ENCODE data around the gene FSCB.
"Not testable (repeated sequence)": the region's sequence is repeated elsewhere in the genome, so short reads cannot be mapped to it uniquely, and the experiment has no call there.

FSCB gene

GRCh38 chr14:44507183-44507582 lies at the start of gene FSCB:
Gene FSCB (minus strand): TSS chr14:44507283. CDS start chr14:44506987, 296 bp downstream.
- no peaks in the 10 kb centered on the region for H3K9me3 ChIP-seq (ENCODE audit: control insufficient read depth in 2 of 2, low read length in 2 of 2)
- H3K27ac ChIP-seq (ENCODE audit: low read length): no peak within 1 kb of the TSS
- H3K4me3 ChIP-seq (ENCODE audit: low read length in 2 of 2): no peak within 1 kb of the TSS
- H3K9ac ChIP-seq (ENCODE audit: low read length in 2 of 2): no peak within 1 kb of the TSS
- no peaks in the 10 kb centered on the region for H3K27me3 ChIP-seq (ENCODE audit: control insufficient read depth in 1 of 2, insufficient read depth in 2 of 2, low read length in 2 of 2)
- no peaks in the 10 kb centered on the region for H3K4me1 ChIP-seq (ENCODE audit: control insufficient read depth, insufficient read depth, low read length)
- no peaks in the 10 kb centered on the region for H3K36me3 ChIP-seq (ENCODE audit: control insufficient read depth in 2 of 2, insufficient read depth in 2 of 2, low read length in 2 of 2)

GRCh38 chr14:44531658-44532057 lies 24.6 kb upstream of the FSCB start:
- H3K4me3 ChIP-seq (ENCODE audit: low read length in 2 of 2): no peak overlapping the region
- no peak overlapping the region for H3K9ac ChIP-seq (ENCODE audit: low read length in 2 of 2)
- H3K4me1 ChIP-seq (ENCODE audit: control insufficient read depth, insufficient read depth, low read length): no peaks in the 10 kb centered on the region
- no peaks in the 10 kb centered on the region for H3K9me3 ChIP-seq (ENCODE audit: control insufficient read depth in 2 of 2, low read length in 2 of 2)
- H3K36me3 ChIP-seq (ENCODE audit: control insufficient read depth in 2 of 2, insufficient read depth in 2 of 2, low read length in 2 of 2): no peaks in the 10 kb centered on the region
- H3K27me3 ChIP-seq (ENCODE audit: control insufficient read depth in 1 of 2, insufficient read depth in 2 of 2, low read length in 2 of 2): no peaks in the 10 kb centered on the region
- no peak overlapping the region for H3K27ac ChIP-seq (ENCODE audit: low read length)

- no peak overlapping the region for H3K4me3 ChIP-seq (ENCODE audit: low read length in 2 of 2)
- no peaks in the 10 kb centered on the region for H3K27me3 ChIP-seq (ENCODE audit: control insufficient read depth in 1 of 2, insufficient read depth in 2 of 2, low read length in 2 of 2)
- no peak overlapping the region for H3K9ac ChIP-seq (ENCODE audit: low read length in 2 of 2)
- no peak overlapping the region for H3K27ac ChIP-seq (ENCODE audit: low read length)
- H3K9me3 ChIP-seq (ENCODE audit: control insufficient read depth in 2 of 2, low read length in 2 of 2): no peaks in the 10 kb centered on the region
- H3K4me1 ChIP-seq (ENCODE audit: control insufficient read depth, insufficient read depth, low read length): no peaks in the 10 kb centered on the region
- H3K36me3 ChIP-seq (ENCODE audit: control insufficient read depth in 2 of 2, insufficient read depth in 2 of 2, low read length in 2 of 2): no peaks in the 10 kb centered on the region
Measured at GRCh38 chr14:44530475-44530874, 23.4 kb upstream of the FSCB start.

- Histone ChIP-seq H3K4me1 (ENCODE audit: control insufficient read depth, insufficient read depth, low read length) (no peaks in the 10 kb centered on the region), H3K36me3 (ENCODE audit: control insufficient read depth in 2 of 2, insufficient read depth in 2 of 2, low read length in 2 of 2) (no peaks in the 10 kb centered on the region), H3K27me3 (ENCODE audit: control insufficient read depth in 1 of 2, insufficient read depth in 2 of 2, low read length in 2 of 2) (no peaks in the 10 kb centered on the region), H3K9me3 (ENCODE audit: control insufficient read depth in 2 of 2, low read length in 2 of 2) (no peaks in the 10 kb centered on the region), H3K9ac (ENCODE audit: low read length in 2 of 2) (no peak overlapping the region), H3K4me3 (ENCODE audit: low read length in 2 of 2) (no peak overlapping the region), H3K27ac (ENCODE audit: low read length) (no peak overlapping the region)
Measured at GRCh38 chr14:44529026-44529425, 21.9 kb upstream of the FSCB start.

GRCh38 chr14:44528180-44528579 lies 21.1 kb upstream of the FSCB start:
- H3K36me3 ChIP-seq (ENCODE audit: control insufficient read depth in 2 of 2, insufficient read depth in 2 of 2, low read length in 2 of 2): no peaks in the 10 kb centered on the region
- no peak overlapping the region for H3K9ac ChIP-seq (ENCODE audit: low read length in 2 of 2)
- H3K4me3 ChIP-seq (ENCODE audit: low read length in 2 of 2): no peak overlapping the region
- no peaks in the 10 kb centered on the region for H3K27me3 ChIP-seq (ENCODE audit: control insufficient read depth in 1 of 2, insufficient read depth in 2 of 2, low read length in 2 of 2)
- H3K9me3 ChIP-seq (ENCODE audit: control insufficient read depth in 2 of 2, low read length in 2 of 2): no peaks in the 10 kb centered on the region
- H3K27ac ChIP-seq (ENCODE audit: low read length): no peak overlapping the region
- no peaks in the 10 kb centered on the region for H3K4me1 ChIP-seq (ENCODE audit: control insufficient read depth, insufficient read depth, low read length)

GRCh38 chr14:44525237-44525636 lies 18.2 kb upstream of the FSCB start:
- Histone ChIP-seq H3K36me3 (ENCODE audit: control insufficient read depth in 2 of 2, insufficient read depth in 2 of 2, low read length in 2 of 2) (no peaks in the 10 kb centered on the region), H3K27me3 (ENCODE audit: control insufficient read depth in 1 of 2, insufficient read depth in 2 of 2, low read length in 2 of 2) (no peaks in the 10 kb centered on the region)

GRCh38 chr14:44515668-44516067 lies 8.6 kb upstream of the FSCB start:
- not testable (repeated sequence) for H3K9me3 ChIP-seq (ENCODE audit: control insufficient read depth in 2 of 2, low read length in 2 of 2); H3K36me3 ChIP-seq (ENCODE audit: control insufficient read depth in 2 of 2, insufficient read depth in 2 of 2, low read length in 2 of 2); H3K4me3 ChIP-seq (ENCODE audit: low read length in 2 of 2); H3K27ac ChIP-seq (ENCODE audit: low read length); H3K9ac ChIP-seq (ENCODE audit: low read length in 2 of 2); H3K4me1 ChIP-seq (ENCODE audit: control insufficient read depth, insufficient read depth, low read length); H3K27me3 ChIP-seq (ENCODE audit: control insufficient read depth in 1 of 2, insufficient read depth in 2 of 2, low read length in 2 of 2)

More at GRCh38 chr14:44525237-44525636, 18.2 kb upstream of the FSCB start:
- H3K27ac ChIP-seq (ENCODE audit: low read length): no peak overlapping the region
- no peak overlapping the region for H3K4me3 ChIP-seq (ENCODE audit: low read length in 2 of 2)
- H3K4me1 ChIP-seq (ENCODE audit: control insufficient read depth, insufficient read depth, low read length): no peaks in the 10 kb centered on the region
- H3K9me3 ChIP-seq (ENCODE audit: control insufficient read depth in 2 of 2, low read length in 2 of 2): no peaks in the 10 kb centered on the region
- H3K9ac ChIP-seq (ENCODE audit: low read length in 2 of 2): no peak overlapping the region

- H3K36me3 ChIP-seq (ENCODE audit: control insufficient read depth in 2 of 2, insufficient read depth in 2 of 2, low read length in 2 of 2): no peaks in the 10 kb centered on the region
Measured at GRCh38 chr14:44508834-44509233, 1.8 kb upstream of the FSCB start.

GRCh38 chr14:44505588-44505987 lies 1.5 kb downstream of the FSCB start:
- no peaks in the 10 kb centered on the region for H3K9me3 ChIP-seq (ENCODE audit: control insufficient read depth in 2 of 2, low read length in 2 of 2)
- no peaks in the 10 kb centered on the region for H3K27me3 ChIP-seq (ENCODE audit: control insufficient read depth in 1 of 2, insufficient read depth in 2 of 2, low read length in 2 of 2)
- no peak overlapping the region for H3K27ac ChIP-seq (ENCODE audit: low read length)
- no peaks in the 10 kb centered on the region for H3K36me3 ChIP-seq (ENCODE audit: control insufficient read depth in 2 of 2, insufficient read depth in 2 of 2, low read length in 2 of 2)
- H3K4me3 ChIP-seq (ENCODE audit: low read length in 2 of 2): no peak overlapping the region
- no peaks in the 10 kb centered on the region for H3K4me1 ChIP-seq (ENCODE audit: control insufficient read depth, insufficient read depth, low read length)
- no peak overlapping the region for H3K9ac ChIP-seq (ENCODE audit: low read length in 2 of 2)

More at GRCh38 chr14:44508834-44509233, 1.8 kb upstream of the FSCB start:
- Histone ChIP-seq H3K27me3 (ENCODE audit: control insufficient read depth in 1 of 2, insufficient read depth in 2 of 2, low read length in 2 of 2) (no peaks in the 10 kb centered on the region), H3K9me3 (ENCODE audit: control insufficient read depth in 2 of 2, low read length in 2 of 2) (no peaks in the 10 kb centered on the region), H3K4me3 (ENCODE audit: low read length in 2 of 2) (no peak overlapping the region), H3K27ac (ENCODE audit: low read length) (no peak overlapping the region), H3K9ac (ENCODE audit: low read length in 2 of 2) (no peak overlapping the region), H3K4me1 (ENCODE audit: control insufficient read depth, insufficient read depth, low read length) (no peaks in the 10 kb centered on the region)

GRCh38 chr14:44497148-44497547 lies 9.9 kb downstream of the FSCB start:
- Histone ChIP-seq H3K36me3 (ENCODE audit: control insufficient read depth in 2 of 2, insufficient read depth in 2 of 2, low read length in 2 of 2) (no peaks in the 10 kb centered on the region), H3K27ac (ENCODE audit: low read length) (no peak overlapping the region), H3K4me1 (ENCODE audit: control insufficient read depth, insufficient read depth, low read length) (no peaks in the 10 kb centered on the region), H3K4me3 (ENCODE audit: low read length in 2 of 2) (no peak overlapping the region), H3K9me3 (ENCODE audit: control insufficient read depth in 2 of 2, low read length in 2 of 2) (no peaks in the 10 kb centered on the region), H3K27me3 (ENCODE audit: control insufficient read depth in 1 of 2, insufficient read depth in 2 of 2, low read length in 2 of 2) (no peaks in the 10 kb centered on the region), H3K9ac (ENCODE audit: low read length in 2 of 2) (no peak overlapping the region)

GRCh38 chr14:44494137-44494536 lies 12.9 kb downstream of the FSCB start:
- no peaks in the 10 kb centered on the region for H3K9me3 ChIP-seq (ENCODE audit: control insufficient read depth in 2 of 2, low read length in 2 of 2)
- H3K4me1 ChIP-seq (ENCODE audit: control insufficient read depth, insufficient read depth, low read length): no peaks in the 10 kb centered on the region

More at GRCh38 chr14:44494137-44494536, 12.9 kb downstream of the FSCB start:
- H3K36me3 ChIP-seq (ENCODE audit: control insufficient read depth in 2 of 2, insufficient read depth in 2 of 2, low read length in 2 of 2): no peaks in the 10 kb centered on the region
- H3K27ac ChIP-seq (ENCODE audit: low read length): no peak overlapping the region
- no peak overlapping the region for H3K9ac ChIP-seq (ENCODE audit: low read length in 2 of 2)
- no peak overlapping the region for H3K4me3 ChIP-seq (ENCODE audit: low read length in 2 of 2)
- H3K27me3 ChIP-seq (ENCODE audit: control insufficient read depth in 1 of 2, insufficient read depth in 2 of 2, low read length in 2 of 2): no peaks in the 10 kb centered on the region

Data from stomach smooth muscle (tissue), 2 donors.